Kidney tubule cell (primary cell): ENCODE measurements around the gene ELFN2.

Experiments used
- DNase-seq: peaks from one replicate; pipeline ENCODE4 v3.0.0-alpha.2; 2018; ENCODE audit warnings: low spot score

The ELFN2 gene

GRCh38 chr22:37455896-37456295 is 28.6 kb upstream of the ELFN2 start:
- peak; percentile 30 for DNase-seq

GRCh38 chr22:37454857-37455686 is 27.8 kb upstream of the ELFN2 start:
- DNase-seq: peak; percentile 97

- no peak for DNase-seq
These were observed 26.4 kb upstream of the ELFN2 start for GRCh38 chr22:37453696-37454095.

GRCh38 chr22:37451218-37451617 is 23.9 kb upstream of the ELFN2 start:
- no peak for DNase-seq

- DNase-seq: no peak
These were observed 22.2 kb upstream of the ELFN2 start for GRCh38 chr22:37449331-37450001.

GRCh38 chr22:37448516-37449127 is 21.3 kb upstream of the ELFN2 start:
- no peak for DNase-seq

- DNase-seq: no peak
These were observed 18.2 kb upstream of the ELFN2 start for GRCh38 chr22:37445501-37445900.

- peak; percentile 52 for DNase-seq
These were observed 16.7 kb upstream of the ELFN2 start for GRCh38 chr22:37443977-37444376.

- no peak for DNase-seq
These were observed 15.8 kb upstream of the ELFN2 start for GRCh38 chr22:37443086-37443485.

GRCh38 chr22:37442537-37442936 is 15.3 kb upstream of the ELFN2 start:
- DNase-seq: peak; percentile 73

GRCh38 chr22:37442135-37442534 is 14.9 kb upstream of the ELFN2 start:
- no peak for DNase-seq

- no peak for DNase-seq
These were observed 13.6 kb upstream of the ELFN2 start for GRCh38 chr22:37440875-37441274.

- no peak for DNase-seq
These were observed 12.1 kb upstream of the ELFN2 start for GRCh38 chr22:37439347-37439746.

GRCh38 chr22:37435970-37436603 is 8.8 kb upstream of the ELFN2 start:
- no peak for DNase-seq

GRCh38 chr22:37433786-37434185 is 6.5 kb upstream of the ELFN2 start:
- DNase-seq: no peak

- DNase-seq: no peak
These were observed 5.4 kb upstream of the ELFN2 start for GRCh38 chr22:37432708-37433054.

- DNase-seq: peak; percentile 100
These were observed 4.8 kb upstream of the ELFN2 start for GRCh38 chr22:37431801-37432707.

- peak; percentile 94 for DNase-seq
These were observed 4.1 kb upstream of the ELFN2 start for GRCh38 chr22:37431366-37431765.

GRCh38 chr22:37430941-37431340 is 3.7 kb upstream of the ELFN2 start:
- peak; percentile 88 for DNase-seq

GRCh38 chr22:37428649-37429586 is 1.6 kb upstream of the ELFN2 start:
- peak; percentile 42 for DNase-seq
